H54 (cell line): Measurements from ENCODE around the gene TMEM258.

Source experiments
- DNase-seq: peaks from one replicate; pipeline ENCODE4 v3.0.0; 2011; ENCODE audit warnings: low spot score, mixed read lengths; ENCODE audit not compliant: insufficient read length
- FAIRE-seq: peaks from 3 replicates; lab custom pipeline; 2011; peaks lifted over from hg19 to GRCh38; lab: Jason Lieb, UNC
- POLR2A ChIP-seq: IDR thresholded peaks from 2 replicates; pipeline ENCODE4 v1.6.1; 2011; ENCODE audit warnings: low read depth, mild to moderate bottlenecking, low read length

TMEM258 gene

GRCh38 chr11:61795876-61796526 is 3.6 kb upstream of the TMEM258 start:
- TF ChIP-seq POLR2A = no peak
- FAIRE-seq = no peak
- no peak for DNase-seq

- TF ChIP-seq POLR2A = no peak
- FAIRE-seq = no peak
- DNase-seq = no peak
Observed at GRCh38 chr11:61795459-61795858, 3.1 kb upstream of the TMEM258 start.

- DNase-seq (no peak), FAIRE-seq (no peak)
- TF ChIP-seq POLR2A = no peak
Observed at GRCh38 chr11:61794579-61794978, 2.2 kb upstream of the TMEM258 start.

- DNase-seq (no peak), FAIRE-seq (no peak)
- no peak for TF ChIP-seq POLR2A
Observed at GRCh38 chr11:61793829-61794204, 1.4 kb upstream of the TMEM258 start.

- FAIRE-seq (no peak), DNase-seq (no peak)
- no peak for TF ChIP-seq POLR2A
Observed at GRCh38 chr11:61793083-61793828, 857 bp upstream of the TMEM258 start.

- FAIRE-seq (no peak), DNase-seq (peak; percentile 66)
- 0 out of 2 replicates have a peak, but pooled peaks have one; percentile 27 for TF ChIP-seq POLR2A
Observed at GRCh38 chr11:61791737-61792309, 576 bp downstream of the TMEM258 start.

GRCh38 chr11:61787928-61788491 is 4.4 kb downstream of the TMEM258 start:
- no peak for TF ChIP-seq POLR2A
- FAIRE-seq = no peak
- peak; percentile 54 for DNase-seq

GRCh38 chr11:61785837-61786402 is 6.5 kb downstream of the TMEM258 start:
- TF ChIP-seq POLR2A = no peak
- FAIRE-seq (no peak), DNase-seq (no peak)

- no peak for TF ChIP-seq POLR2A
- FAIRE-seq (no peak), DNase-seq (no peak)
Observed at GRCh38 chr11:61784506-61784805, 7.9 kb downstream of the TMEM258 start.

GRCh38 chr11:61783717-61784505 is 8.5 kb downstream of the TMEM258 start:
- no peak for FAIRE-seq
- DNase-seq = no peak
- no peak for TF ChIP-seq POLR2A

GRCh38 chr11:61782841-61783240 is 9.6 kb downstream of the TMEM258 start:
- TF ChIP-seq POLR2A = no peak
- FAIRE-seq (no peak), DNase-seq (no peak)

GRCh38 chr11:61782299-61782698 is 10.1 kb downstream of the TMEM258 start:
- TF ChIP-seq POLR2A = no peak
- DNase-seq (no peak), FAIRE-seq (no peak)

GRCh38 chr11:61781585-61781984 is 10.8 kb downstream of the TMEM258 start:
- no peak for DNase-seq
- no peak for TF ChIP-seq POLR2A
- no peak for FAIRE-seq
